Nephron (organoid): ENCODE results near the gene CABP2.
A peak's percentile ranks its signal among the peaks of the same experiment; 100 is the strongest.
"Not testable (repeated sequence)": the region's sequence is repeated elsewhere in the genome, so short reads cannot be mapped to it uniquely, and the experiment has no call there.

Experiments
- H3K27ac Mint-ChIP-seq, 3 experiments: 2 replicates each; pipeline ENCODE4 v1.8.0; 2020; ENCODE audit warnings: mixed read lengths in 3 of 3, mild to moderate bottlenecking in 2 of 3, moderate library complexity in 1 of 3
- H3K27me3 Mint-ChIP-seq: 2 replicates; pipeline ENCODE4 v1.8.0; 2021; ENCODE audit warnings: low read depth, mild to moderate bottlenecking, moderate library complexity, mixed read lengths
- H3K36me3 Mint-ChIP-seq: 2 replicates; pipeline ENCODE4 v1.8.0; 2020; ENCODE audit warnings: low read depth, mixed read lengths
- H3K4me1 Mint-ChIP-seq: 2 replicates; pipeline ENCODE4 v1.8.0; 2020; ENCODE audit warnings: mixed read lengths
- H3K4me3 Mint-ChIP-seq, 3 experiments: 2 replicates each; pipeline ENCODE4 v1.8.0; 2020; ENCODE audit warnings: mild to moderate bottlenecking in 3 of 3, mixed read lengths in 3 of 3, moderate library complexity in 2 of 3
- H3K9me3 Mint-ChIP-seq: 2 replicates; pipeline ENCODE4 v1.8.0; 2020; ENCODE audit warnings: mixed read lengths
- TF ChIP-seq, protein P1 (sequence below), 3 experiments: fragments of 200-600 bp; sonication (generic); IDR thresholded peaks; one replicate each; pipeline ENCODE4 v1.5.0; 2021; ENCODE audit warnings: antibody characterized with exemption in 3 of 3; ENCODE audit not compliant: unreplicated experiment in 3 of 3

Gene CABP2

DNA sequence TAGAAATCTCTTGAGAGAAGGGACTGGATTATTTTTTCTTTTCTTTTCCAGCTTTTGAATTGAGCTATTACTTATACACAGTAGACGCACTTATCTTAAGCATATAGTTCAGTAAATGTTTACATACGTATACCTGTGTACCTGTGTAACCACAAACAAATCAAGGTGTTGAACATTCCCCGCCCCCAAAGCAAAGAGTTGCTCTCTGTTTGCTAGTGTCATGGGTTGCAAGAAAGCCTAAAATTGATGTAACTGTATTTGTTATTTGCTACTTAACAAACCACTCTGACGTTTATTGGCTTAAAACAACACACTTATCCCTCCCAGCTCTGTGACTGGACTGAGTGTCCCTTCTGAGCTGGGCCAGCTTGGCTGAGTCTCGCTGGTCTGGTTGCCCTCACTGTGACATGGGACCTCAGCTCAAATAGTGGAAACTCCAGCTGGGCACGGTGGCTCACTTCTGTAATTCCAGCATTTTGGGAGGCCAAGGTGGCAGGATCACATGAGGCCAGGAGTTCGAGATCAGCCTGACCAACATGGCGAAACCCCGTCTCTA lies 25.4 kb upstream of the CABP2 start:
- peaks cover 9% of the 10 kb centered on the region for H3K9me3 Mint-ChIP-seq
- no peak overlapping the region for H3K27ac Mint-ChIP-seq
- peaks cover 16% of the 10 kb centered on the region for H3K27me3 Mint-ChIP-seq
- TF ChIP-seq, protein P1, sequence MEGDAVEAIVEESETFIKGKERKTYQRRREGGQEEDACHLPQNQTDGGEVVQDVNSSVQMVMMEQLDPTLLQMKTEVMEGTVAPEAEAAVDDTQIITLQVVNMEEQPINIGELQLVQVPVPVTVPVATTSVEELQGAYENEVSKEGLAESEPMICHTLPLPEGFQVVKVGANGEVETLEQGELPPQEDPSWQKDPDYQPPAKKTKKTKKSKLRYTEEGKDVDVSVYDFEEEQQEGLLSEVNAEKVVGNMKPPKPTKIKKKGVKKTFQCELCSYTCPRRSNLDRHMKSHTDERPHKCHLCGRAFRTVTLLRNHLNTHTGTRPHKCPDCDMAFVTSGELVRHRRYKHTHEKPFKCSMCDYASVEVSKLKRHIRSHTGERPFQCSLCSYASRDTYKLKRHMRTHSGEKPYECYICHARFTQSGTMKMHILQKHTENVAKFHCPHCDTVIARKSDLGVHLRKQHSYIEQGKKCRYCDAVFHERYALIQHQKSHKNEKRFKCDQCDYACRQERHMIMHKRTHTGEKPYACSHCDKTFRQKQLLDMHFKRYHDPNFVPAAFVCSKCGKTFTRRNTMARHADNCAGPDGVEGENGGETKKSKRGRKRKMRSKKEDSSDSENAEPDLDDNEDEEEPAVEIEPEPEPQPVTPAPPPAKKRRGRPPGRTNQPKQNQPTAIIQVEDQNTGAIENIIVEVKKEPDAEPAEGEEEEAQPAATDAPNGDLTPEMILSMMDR (IDR thresholded peaks at IDR 0.05; ENCODE audit: unreplicated experiment in 3 of 3) = no peak
- H3K4me1 Mint-ChIP-seq = peaks cover 20% of the 10 kb centered on the region
- no peak overlapping the region for H3K4me3 Mint-ChIP-seq
- no peaks in the 10 kb centered on the region for H3K36me3 Mint-ChIP-seq

DNA sequence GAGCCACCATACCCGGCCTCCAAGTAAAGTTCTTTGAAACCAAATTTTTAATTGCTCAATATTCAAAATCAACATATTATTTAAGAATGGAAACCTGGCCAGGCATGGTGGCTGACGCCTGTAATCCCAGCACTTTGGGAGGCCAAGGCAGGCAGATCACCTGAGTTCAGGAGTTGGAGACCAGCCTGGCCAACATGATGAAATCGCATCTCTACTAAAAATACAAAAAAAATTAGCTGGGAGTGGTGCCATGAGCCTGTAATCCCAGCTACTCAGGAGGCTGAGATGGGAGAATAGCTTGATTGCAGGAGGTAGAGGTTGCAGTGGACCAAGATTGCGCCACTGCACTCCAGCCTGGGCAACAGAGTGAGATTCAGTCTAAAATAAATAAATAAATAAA lies 24.9 kb upstream of the CABP2 start:
- H3K27ac Mint-ChIP-seq, H3K9me3 Mint-ChIP-seq, H3K4me3 Mint-ChIP-seq, H3K36me3 Mint-ChIP-seq: not testable (repeated sequence)
- Mint-ChIP-seq H3K4me1 (peaks cover 20% of the 10 kb centered on the region), H3K27me3 (peaks cover 16% of the 10 kb centered on the region)

DNA sequence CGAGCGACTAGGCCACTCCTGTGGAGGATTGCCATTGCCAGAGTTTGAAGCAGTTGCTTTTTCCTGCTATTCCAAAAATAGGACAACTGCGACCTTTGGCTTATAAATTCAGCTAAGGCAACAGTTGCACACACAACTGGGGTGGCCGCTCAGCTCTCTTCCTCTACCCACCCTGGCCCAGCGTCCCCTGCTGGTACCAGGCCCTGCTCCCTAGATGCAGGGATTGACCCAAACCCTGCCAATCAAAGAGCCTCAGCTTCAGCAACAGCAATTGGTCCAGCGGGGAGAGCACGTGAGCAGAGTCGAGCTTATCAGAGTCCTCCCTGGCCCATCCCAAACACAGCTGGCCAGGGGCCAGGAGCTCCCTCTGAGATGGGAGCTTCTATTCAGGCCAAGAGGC lies 22.0 kb upstream of the CABP2 start:
- peak overlapping the region in 1 of 3 experiments; percentile 26 for H3K4me3 Mint-ChIP-seq
- TF ChIP-seq, protein P1 (IDR thresholded peaks at IDR 0.05; ENCODE audit: unreplicated experiment in 3 of 3) = peak in 1 of 3 experiments; percentile 18
- H3K4me1 Mint-ChIP-seq = peaks cover 20% of the 10 kb centered on the region
- no peaks in the 10 kb centered on the region for H3K9me3 Mint-ChIP-seq
- no peaks in the 10 kb centered on the region for H3K36me3 Mint-ChIP-seq
- H3K27me3 Mint-ChIP-seq = peaks cover 5% of the 10 kb centered on the region
- H3K27ac Mint-ChIP-seq = peak overlapping the region; percentile 84 to 91 (median 87)

DNA sequence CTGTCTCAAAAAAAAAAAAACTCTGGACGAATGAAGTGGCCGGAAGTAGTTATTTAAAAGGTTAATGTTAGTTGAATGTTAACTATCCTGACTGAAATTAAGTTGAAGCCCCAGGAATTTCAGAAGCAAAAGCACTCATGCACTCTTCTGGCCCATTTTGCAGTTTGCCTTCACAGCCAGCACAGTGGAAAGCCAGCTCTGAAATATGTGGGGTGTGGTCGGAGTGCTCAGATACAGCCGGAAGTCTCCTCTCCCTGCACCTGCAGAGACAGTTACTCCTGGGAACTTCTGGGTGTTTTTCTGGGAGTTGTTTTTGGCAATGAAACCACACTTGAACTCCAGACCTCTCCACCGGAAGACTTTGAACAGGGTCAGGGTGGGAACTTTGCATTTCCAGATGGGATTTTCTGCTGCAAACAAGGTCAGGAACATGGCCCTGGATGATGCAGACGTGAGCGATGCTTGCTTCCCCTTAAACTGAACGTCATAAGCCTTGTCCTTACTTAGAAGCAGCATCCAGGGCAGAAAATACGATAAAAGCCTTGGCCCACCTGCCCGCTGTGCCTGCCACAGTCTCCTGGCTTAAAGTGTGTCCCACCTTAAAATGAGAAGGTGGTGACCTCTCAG lies 21.5 kb upstream of the CABP2 start:
- Mint-ChIP-seq H3K27ac (peak overlapping the region; percentile 84 to 91 (median 87)), H3K4me1 (peaks cover 20% of the 10 kb centered on the region), H3K36me3 (no peaks in the 10 kb centered on the region), H3K4me3 (peak overlapping the region in 2 of 3 experiments; percentile 17 to 26), H3K27me3 (peaks cover 5% of the 10 kb centered on the region), H3K9me3 (no peaks in the 10 kb centered on the region)
- TF ChIP-seq, protein P1 (IDR thresholded peaks at IDR 0.05; ENCODE audit: unreplicated experiment in 3 of 3) = no peak

DNA sequence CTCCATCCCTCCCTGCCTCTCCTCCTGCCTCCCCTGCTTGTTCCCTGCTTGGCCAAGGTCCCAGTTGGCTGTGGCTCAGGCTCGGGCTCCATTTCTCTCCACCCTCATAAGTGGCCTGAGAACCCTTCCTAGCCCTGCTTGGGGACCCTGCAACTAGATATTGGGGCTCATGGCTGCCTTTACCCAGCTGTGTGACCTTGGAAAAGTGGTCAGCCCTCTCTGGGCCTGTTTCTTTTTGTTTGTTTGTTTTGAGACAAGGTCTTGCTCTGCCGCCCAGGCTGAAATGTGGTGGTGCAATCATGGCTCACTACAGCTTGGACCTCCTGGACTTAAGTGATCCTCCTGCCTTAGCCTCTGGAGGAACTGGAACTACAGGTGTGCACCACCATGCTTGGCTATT lies 20.3 kb upstream of the CABP2 start:
- Mint-ChIP-seq H3K27me3 (peaks cover 5% of the 10 kb centered on the region), H3K4me1 (peaks cover 20% of the 10 kb centered on the region), H3K4me3 (no peak overlapping the region), H3K36me3 (no peaks in the 10 kb centered on the region), H3K9me3 (no peaks in the 10 kb centered on the region), H3K27ac (no peak overlapping the region)
- TF ChIP-seq, protein P1 (IDR thresholded peaks at IDR 0.05; ENCODE audit: unreplicated experiment in 3 of 3) = no peak

DNA sequence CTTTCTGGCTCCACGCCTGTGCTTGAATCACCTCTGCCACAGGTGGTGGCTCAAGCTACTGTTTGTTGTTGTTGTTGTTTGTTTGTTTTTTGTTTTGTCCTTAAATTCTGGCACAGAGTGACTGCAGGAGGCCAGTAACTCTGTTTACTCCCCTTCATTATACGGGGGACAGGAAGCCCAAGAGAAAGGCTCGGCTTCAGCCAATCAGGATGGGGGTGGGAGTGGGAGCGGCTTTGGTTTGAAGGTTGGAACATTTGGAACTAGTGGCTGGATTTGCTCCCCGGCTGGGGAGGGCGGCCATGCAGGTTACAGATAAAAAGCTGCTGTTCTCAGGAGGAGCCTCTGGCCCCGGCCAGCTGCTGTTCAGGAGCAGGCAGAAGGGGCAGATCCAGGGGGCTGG lies 19.7 kb upstream of the CABP2 start:
- peaks cover under 1% of the 10 kb centered on the region for H3K9me3 Mint-ChIP-seq
- peaks cover 5% of the 10 kb centered on the region for H3K27me3 Mint-ChIP-seq
- H3K4me3 Mint-ChIP-seq = no peak overlapping the region
- TF ChIP-seq, protein P1 (IDR thresholded peaks at IDR 0.05; ENCODE audit: unreplicated experiment in 3 of 3) = no peak
- no peaks in the 10 kb centered on the region for H3K36me3 Mint-ChIP-seq
- H3K4me1 Mint-ChIP-seq = peaks cover 20% of the 10 kb centered on the region
- H3K27ac Mint-ChIP-seq = no peak overlapping the region
